ENCODE results near the gene HOXC6. TPM values are rescaled to one million over a fixed set of nuclear protein-coding genes. Genes with fewer than 3 reads are reported as not detected.

Gene HOXC6
- total RNA-seq, 2 experiments from 2014 or later, result not detected

DNA sequence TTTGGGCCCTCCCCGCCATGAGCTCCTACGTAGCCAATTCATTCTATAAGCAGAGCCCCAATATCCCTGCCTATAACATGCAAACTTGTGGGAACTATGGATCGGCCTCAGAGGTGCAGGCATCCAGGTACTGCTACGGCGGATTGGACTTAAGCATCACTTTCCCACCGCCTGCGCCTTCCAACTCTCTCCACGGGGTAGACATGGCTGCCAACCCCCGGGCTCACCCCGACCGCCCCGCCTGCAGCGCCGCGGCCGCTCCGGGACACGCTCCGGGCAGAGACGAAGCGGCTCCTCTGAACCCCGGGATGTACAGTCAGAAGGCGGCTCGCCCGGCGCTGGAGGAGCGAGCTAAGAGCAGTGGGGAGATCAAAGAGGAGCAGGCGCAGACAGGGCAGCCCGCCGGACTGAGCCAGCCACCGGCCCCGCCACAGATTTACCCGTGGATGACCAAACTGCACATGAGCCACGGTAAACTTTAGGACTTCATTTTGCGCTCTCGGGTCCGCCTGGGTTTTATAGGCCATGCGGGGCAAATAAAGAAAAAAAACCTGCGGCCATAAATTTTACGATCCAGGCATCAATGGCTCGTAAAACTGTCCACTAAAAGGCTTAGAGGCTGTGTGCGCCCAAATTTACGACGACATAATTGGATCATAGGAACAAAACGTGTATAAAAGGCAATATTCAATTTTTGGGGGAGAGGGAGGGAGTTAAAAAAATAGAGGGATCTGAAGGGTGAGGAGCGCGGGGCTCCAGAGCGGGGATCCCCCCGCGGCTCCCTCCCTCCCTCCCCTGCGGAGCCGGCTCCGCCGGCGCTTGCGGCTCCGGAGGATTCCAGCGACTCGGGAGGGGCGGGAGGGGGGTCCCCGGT lies 5.1 kb downstream of the HOXC6 start:
- DNase-seq, result no peak
- ChIA-PET POLR2A (interaction anchor here (0.6 to 1.4 kb wide), 5 partner anchors 10 to 168 kb away, joined by 3 to 4 read pairs (median 4); partner anchors contain the start of gene HOXC8), CTCF (interaction anchor here (1.0 to 3.9 kb wide), 25 partner anchors 7 to 302 kb away, joined by 3 to 107 read pairs (median 7); partner anchors contain the start of genes HOXC4, HOXC8 and SMUG1)
- H3K27me3 Mint-ChIP-seq, result peaks cover 83% of the 10 kb centered on the region
- no peaks in the 10 kb centered on the region for H3K36me3 Mint-ChIP-seq (ENCODE audit: low read depth)
- H3K4me3 Mint-ChIP-seq, result peak overlapping the region; percentile 16
- H3K4me1 Mint-ChIP-seq, result peaks cover 24% of the 10 kb centered on the region
- H3K9me3 Mint-ChIP-seq, result no peaks in the 10 kb centered on the region
- H3K27ac Mint-ChIP-seq, result no peak overlapping the region

DNA sequence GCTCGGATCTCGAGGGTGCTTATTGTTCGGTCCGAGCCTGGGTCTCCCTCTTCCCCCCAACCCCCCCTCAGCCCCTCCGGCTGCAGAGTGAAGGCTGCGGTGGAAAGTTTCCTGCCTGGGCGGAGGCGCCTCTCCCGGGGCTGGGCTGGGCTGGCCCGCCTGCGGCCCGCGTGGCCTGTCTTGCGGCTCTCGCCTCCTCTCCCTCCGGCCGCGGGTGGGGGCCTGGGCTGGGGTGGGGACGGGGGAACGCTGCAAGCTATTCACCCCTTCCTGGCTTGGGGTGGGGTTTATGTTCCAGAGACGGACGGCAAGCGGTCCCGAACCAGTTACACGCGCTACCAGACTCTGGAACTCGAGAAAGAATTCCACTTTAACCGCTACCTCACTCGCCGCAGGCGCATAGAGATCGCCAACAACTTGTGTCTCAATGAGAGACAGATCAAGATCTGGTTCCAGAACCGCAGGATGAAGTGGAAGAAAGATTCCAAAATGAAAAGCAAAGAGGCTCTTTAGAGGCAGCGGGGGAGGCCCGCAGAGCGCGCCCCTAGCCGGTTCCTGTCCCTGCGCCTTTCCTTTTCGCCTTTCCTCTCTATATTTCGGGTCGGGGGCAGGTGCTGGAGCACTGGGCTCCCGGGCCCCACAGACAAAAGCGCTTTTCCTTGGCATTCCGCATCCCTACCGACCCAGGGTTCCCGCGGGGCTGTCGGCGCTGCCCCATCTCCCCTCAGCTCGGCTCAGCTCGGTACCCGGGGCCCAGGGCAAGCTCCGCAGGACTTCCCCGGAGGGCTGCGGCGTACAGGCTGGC lies 5.9 kb downstream of the HOXC6 start:
- H3K9me3 Mint-ChIP-seq, result no peaks in the 10 kb centered on the region
- CTCF ChIA-PET, result interaction anchor here (1.3 to 3.8 kb wide), 3 partner anchors 76 to 167 kb away, joined by 4 to 48 read pairs (median 7); no protein-coding TSS in a partner anchor
- no peak overlapping the region for H3K4me3 Mint-ChIP-seq
- POLR2A ChIA-PET, result no interaction called here
- peaks cover 85% of the 10 kb centered on the region for H3K27me3 Mint-ChIP-seq
- DNase-seq, result no peak
- H3K27ac Mint-ChIP-seq, result no peak overlapping the region
- H3K36me3 Mint-ChIP-seq (ENCODE audit: low read depth), result no peaks in the 10 kb centered on the region
- H3K4me1 Mint-ChIP-seq, result peaks cover 20% of the 10 kb centered on the region

- POLR2A ChIA-PET, result no interaction called here
- H3K4me1 Mint-ChIP-seq, result peaks cover 18% of the 10 kb centered on the region
- no peak overlapping the region for H3K27ac Mint-ChIP-seq
- no peak for DNase-seq
- no peak overlapping the region for H3K4me3 Mint-ChIP-seq
- no peaks in the 10 kb centered on the region for H3K9me3 Mint-ChIP-seq
- H3K27me3 Mint-ChIP-seq, result peaks cover 86% of the 10 kb centered on the region
- CTCF ChIA-PET, result interaction anchor here (1.3 kb wide), 1 partner anchor 167 kb away, joined by 4 read pairs; no protein-coding TSS in a partner anchor
- H3K36me3 Mint-ChIP-seq (ENCODE audit: low read depth), result no peaks in the 10 kb centered on the region
Observed at GRCh38 chr12:54034785-54035310, 6.6 kb downstream of the HOXC6 start.

GRCh38 chr12:54035568-54036264 lies 7.5 kb downstream of the HOXC6 start:
- ChIA-PET POLR2A (no interaction called here), CTCF (interaction anchor here (1.3 kb wide), 1 partner anchor 166 kb away, joined by 4 read pairs; no protein-coding TSS in a partner anchor)
- no peak overlapping the region for H3K4me3 Mint-ChIP-seq
- no peak for DNase-seq
- no peaks in the 10 kb centered on the region for H3K9me3 Mint-ChIP-seq
- H3K27ac Mint-ChIP-seq, result no peak overlapping the region
- H3K4me1 Mint-ChIP-seq, result peaks cover 17% of the 10 kb centered on the region
- H3K27me3 Mint-ChIP-seq, result peaks cover 89% of the 10 kb centered on the region
- H3K36me3 Mint-ChIP-seq (ENCODE audit: low read depth), result no peaks in the 10 kb centered on the region

DNA sequence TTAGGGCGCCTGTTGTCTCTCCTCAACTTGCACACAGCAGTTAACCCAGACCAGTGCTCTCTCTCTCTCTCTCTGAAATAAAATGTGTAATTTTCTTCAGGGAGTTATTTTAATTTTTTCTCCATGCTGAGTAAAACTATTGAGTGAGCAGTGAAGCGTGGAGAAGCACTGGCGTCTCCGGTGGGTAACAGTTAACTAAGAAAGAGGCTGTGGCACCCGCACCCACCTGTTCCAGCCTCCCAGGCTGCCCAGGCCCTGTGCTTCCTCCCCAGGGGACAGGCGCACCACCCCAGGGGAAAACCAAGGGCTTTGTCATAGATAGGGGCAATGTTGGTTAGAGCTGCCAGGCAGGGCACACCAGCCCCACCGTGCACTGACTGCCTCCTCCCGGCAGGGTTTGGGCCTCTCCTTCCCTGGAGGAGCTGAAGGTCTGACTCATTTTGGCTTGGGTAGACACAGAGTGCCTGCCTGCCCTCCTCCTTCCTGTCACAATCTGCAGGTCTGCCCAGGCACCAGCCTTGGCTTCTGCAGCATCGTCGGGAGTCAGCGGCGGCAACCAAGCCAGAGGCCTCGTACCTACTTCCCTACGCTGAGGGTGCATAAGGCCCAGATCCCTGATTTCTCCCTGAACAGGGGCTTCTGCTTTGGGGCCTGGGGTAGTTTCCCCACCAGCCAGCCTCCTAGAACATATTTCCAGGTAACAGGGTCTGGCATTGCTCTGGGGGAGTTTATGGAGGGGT lies 8.6 kb downstream of the HOXC6 start:
- ChIA-PET CTCF (no interaction called here), POLR2A (no interaction called here)
- H3K4me1 Mint-ChIP-seq, result peaks cover 15% of the 10 kb centered on the region
- peaks cover 85% of the 10 kb centered on the region for H3K27me3 Mint-ChIP-seq
- DNase-seq, result no peak
- no peak overlapping the region for H3K27ac Mint-ChIP-seq
- H3K36me3 Mint-ChIP-seq (ENCODE audit: low read depth), result no peaks in the 10 kb centered on the region
- H3K9me3 Mint-ChIP-seq, result no peaks in the 10 kb centered on the region
- no peak overlapping the region for H3K4me3 Mint-ChIP-seq

- ChIA-PET POLR2A (no interaction called here), CTCF (no interaction called here)
Observed at GRCh38 chr12:54037360-54038283, 9.4 kb downstream of the HOXC6 start.

DNA sequence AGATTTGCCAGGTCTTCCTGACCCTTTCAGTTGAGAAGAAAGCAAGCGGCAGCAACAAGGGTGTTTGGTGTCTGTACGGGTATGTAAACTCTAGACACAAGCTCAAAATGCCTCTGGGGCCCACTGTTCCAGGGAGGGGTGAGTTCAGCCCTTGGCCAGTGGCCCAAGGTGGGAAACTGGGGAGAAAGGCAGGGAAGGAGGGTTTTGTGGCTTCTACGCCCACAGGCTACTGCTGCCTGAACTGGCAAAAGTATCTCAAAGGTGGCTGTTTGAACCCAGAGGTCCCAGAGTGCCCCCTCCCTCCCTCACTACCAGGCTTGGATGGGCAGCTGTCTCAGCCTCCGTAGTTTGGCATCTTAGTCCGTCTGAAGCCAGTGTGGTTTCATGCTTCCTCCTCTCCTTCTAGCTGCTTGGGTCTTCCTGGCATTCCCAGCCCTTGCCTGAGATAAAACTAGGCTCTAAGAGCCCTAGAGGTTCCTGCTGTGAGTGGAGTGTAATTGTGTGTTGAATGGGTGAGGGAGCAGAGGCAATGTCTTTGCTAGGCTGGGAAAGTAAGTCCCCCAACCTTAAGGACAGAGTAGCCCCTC lies 10.1 kb downstream of the HOXC6 start:
- ChIA-PET POLR2A (no interaction called here), CTCF (interaction anchor here (1.0 kb wide), 1 partner anchor 33 kb away, joined by 3 read pairs; no protein-coding TSS in a partner anchor)
- DNase-seq, result no peak
- no peaks in the 10 kb centered on the region for H3K36me3 Mint-ChIP-seq (ENCODE audit: low read depth)
- peaks cover 8% of the 10 kb centered on the region for H3K4me1 Mint-ChIP-seq
- no peaks in the 10 kb centered on the region for H3K9me3 Mint-ChIP-seq
- H3K27ac Mint-ChIP-seq, result no peak overlapping the region
- H3K4me3 Mint-ChIP-seq, result no peak overlapping the region
- H3K27me3 Mint-ChIP-seq, result peaks cover 81% of the 10 kb centered on the region

More at GRCh38 chr12:54037360-54038283, 9.4 kb downstream of the HOXC6 start:
- H3K9me3 Mint-ChIP-seq, result no peaks in the 10 kb centered on the region
- DNase-seq, result no peak
- peaks cover 14% of the 10 kb centered on the region for H3K4me1 Mint-ChIP-seq
- no peaks in the 10 kb centered on the region for H3K36me3 Mint-ChIP-seq (ENCODE audit: low read depth)
- peaks cover 82% of the 10 kb centered on the region for H3K27me3 Mint-ChIP-seq
- no peak overlapping the region for H3K27ac Mint-ChIP-seq
- no peak overlapping the region for H3K4me3 Mint-ChIP-seq

DNA sequence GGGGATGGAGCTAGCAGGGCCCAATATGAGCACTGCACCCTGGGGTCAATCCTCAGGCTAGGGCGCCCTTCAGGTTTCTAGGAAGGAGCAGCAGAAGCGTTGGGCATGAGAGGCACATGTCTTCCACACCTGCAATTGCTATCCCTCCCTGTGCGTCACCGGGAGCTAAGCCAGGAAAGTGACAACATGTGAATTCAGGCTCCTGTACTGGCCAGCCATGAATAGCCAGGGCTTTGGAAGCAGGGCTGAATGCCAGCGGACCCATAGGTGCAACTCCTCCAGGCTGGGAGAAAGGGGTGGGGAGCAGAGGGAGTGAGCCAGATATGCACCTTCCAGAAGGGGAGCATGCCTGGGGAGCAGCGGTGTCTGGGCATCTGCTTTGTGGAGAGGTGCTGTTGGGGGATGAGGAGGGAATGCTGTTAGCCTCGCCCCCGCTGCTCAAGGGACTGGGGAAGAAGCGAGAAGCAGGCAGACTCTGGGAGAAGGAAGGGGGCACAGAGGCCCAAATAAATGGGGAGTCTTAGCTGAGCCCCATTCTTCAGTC lies 10.7 kb downstream of the HOXC6 start:
- no peak for DNase-seq
- ChIA-PET CTCF (interaction anchor here (1.0 kb wide), 1 partner anchor 33 kb away, joined by 3 read pairs; no protein-coding TSS in a partner anchor), POLR2A (no interaction called here)
- Mint-ChIP-seq H3K9me3 (no peaks in the 10 kb centered on the region), H3K36me3 (ENCODE audit: low read depth) (no peaks in the 10 kb centered on the region), H3K27ac (no peak overlapping the region), H3K4me3 (no peak overlapping the region), H3K27me3 (peaks cover 84% of the 10 kb centered on the region), H3K4me1 (peaks cover 9% of the 10 kb centered on the region)

DNA sequence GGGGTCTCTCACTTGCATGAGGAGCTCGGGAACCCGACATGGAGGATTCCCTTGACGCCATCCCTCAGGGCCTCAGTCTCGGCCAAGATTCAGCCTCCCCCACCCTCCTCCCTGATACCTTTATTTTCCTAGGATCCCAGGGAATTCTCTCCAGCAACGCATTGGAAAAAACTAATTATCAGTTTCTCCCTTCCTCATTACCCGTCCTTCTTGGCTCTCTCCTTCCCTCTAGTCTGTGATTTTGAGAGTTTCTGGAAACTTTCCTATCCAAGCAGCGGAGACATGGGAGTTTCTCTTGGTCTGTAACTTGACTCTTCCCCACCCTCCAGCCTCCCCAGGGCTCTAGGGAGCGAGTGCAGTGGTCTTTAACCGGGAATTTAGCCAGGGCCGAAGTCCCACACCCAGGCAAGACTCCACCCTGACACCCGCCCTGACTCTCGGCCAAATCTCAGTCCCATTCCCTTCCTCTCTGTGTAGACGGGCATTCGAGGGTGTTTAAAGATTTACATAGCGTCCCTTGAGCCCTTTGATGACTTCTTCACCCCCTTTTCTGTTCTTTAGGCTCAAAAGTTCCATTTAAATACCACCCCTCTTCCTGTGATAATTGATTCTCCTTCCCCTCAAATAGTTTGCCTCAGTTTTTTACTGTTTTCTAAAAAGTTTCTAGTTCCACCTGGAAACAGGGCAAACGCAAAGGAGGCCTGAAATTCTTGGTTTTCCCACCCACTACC lies 11.3 kb downstream of the HOXC6 start:
- no peak for DNase-seq
- Mint-ChIP-seq H3K36me3 (ENCODE audit: low read depth) (no peaks in the 10 kb centered on the region), H3K4me3 (no peak overlapping the region), H3K9me3 (no peaks in the 10 kb centered on the region), H3K27ac (no peak overlapping the region), H3K4me1 (peaks cover 7% of the 10 kb centered on the region), H3K27me3 (peaks cover 86% of the 10 kb centered on the region)
- ChIA-PET POLR2A (no interaction called here), CTCF (interaction anchor here (2.2 kb wide), 1 partner anchor 8 kb away, joined by 7 read pairs; the partner anchor contains the start of gene HOXC5)

GRCh38 chr12:54040148-54040494 lies 11.9 kb downstream of the HOXC6 start:
- H3K4me3 Mint-ChIP-seq, result no peak overlapping the region
- peaks cover 86% of the 10 kb centered on the region for H3K27me3 Mint-ChIP-seq
- no peak overlapping the region for H3K27ac Mint-ChIP-seq
- no peak for DNase-seq
- peaks cover 5% of the 10 kb centered on the region for H3K4me1 Mint-ChIP-seq
- POLR2A ChIA-PET, result no interaction called here
- no peaks in the 10 kb centered on the region for H3K9me3 Mint-ChIP-seq
- no peaks in the 10 kb centered on the region for H3K36me3 Mint-ChIP-seq (ENCODE audit: low read depth)
- CTCF ChIA-PET, result interaction anchor here (2.2 kb wide), 1 partner anchor 8 kb away, joined by 7 read pairs; the partner anchor contains the start of gene HOXC5
